Fibroblast of pulmonary artery (primary cell): ENCODE measurements around the gene BHLHE41.
A peak's percentile ranks its signal among the peaks of the same experiment; 100 is the strongest.

Source experiments
- DNase-seq: peaks from one replicate; pipeline ENCODE4 v3.0.0-alpha.2; 2010; ENCODE audit warnings: low read depth
- H3K4me3 ChIP-seq: replicated peaks from 2 replicates; pipeline ENCODE4 v1.5.1; 2011; ENCODE audit warnings: low read depth, mild to moderate bottlenecking, control low read depth, low read length, moderate library complexity
- TF ChIP-seq, protein P1 (sequence below): IDR thresholded peaks from 2 replicates; pipeline ENCODE4 v1.5.1; 2011; ENCODE audit warnings: mild to moderate bottlenecking, control low read depth, low read length, inconsistent platforms; ENCODE audit errors: missing control alignments

BHLHE41 gene

DNA sequence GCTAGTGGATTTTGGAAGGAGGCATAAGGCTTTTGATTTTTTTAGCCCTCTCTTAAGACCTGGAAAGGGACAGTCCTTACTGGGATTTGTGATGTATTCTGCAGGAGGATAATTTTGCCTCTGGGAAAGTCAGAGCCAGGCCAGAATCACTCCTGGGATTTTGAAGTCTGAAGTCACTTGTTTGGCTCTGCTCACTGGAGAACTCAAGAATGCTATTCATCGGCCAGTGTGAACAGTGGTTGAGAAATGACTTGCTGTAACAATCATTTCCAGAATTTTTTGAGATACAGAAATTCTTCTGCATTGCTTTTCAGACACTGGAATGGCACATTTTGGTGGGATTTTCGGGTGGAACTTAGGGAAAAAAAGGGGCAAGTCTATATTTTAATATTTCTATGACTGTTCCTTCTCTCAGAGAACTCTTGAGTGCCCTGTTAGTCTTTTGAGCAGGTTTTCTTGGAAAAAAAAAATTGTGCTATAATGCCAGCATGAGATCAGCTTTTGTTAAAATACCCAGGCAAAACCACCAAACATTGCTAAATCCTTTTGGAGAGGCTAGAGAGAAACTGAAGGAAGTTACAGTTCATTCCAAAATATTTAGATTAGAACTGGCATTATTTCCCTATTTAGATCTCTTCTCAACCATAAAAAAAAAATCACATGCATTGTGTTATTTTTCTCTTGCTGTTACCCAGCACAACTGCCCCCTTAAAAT lies 26.1 kb upstream of the BHLHE41 start:
- H3K4me3 ChIP-seq: no peak overlapping the region
- TF ChIP-seq, protein P1, sequence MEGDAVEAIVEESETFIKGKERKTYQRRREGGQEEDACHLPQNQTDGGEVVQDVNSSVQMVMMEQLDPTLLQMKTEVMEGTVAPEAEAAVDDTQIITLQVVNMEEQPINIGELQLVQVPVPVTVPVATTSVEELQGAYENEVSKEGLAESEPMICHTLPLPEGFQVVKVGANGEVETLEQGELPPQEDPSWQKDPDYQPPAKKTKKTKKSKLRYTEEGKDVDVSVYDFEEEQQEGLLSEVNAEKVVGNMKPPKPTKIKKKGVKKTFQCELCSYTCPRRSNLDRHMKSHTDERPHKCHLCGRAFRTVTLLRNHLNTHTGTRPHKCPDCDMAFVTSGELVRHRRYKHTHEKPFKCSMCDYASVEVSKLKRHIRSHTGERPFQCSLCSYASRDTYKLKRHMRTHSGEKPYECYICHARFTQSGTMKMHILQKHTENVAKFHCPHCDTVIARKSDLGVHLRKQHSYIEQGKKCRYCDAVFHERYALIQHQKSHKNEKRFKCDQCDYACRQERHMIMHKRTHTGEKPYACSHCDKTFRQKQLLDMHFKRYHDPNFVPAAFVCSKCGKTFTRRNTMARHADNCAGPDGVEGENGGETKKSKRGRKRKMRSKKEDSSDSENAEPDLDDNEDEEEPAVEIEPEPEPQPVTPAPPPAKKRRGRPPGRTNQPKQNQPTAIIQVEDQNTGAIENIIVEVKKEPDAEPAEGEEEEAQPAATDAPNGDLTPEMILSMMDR: no peak
- DNase-seq: peak; percentile 87

DNA sequence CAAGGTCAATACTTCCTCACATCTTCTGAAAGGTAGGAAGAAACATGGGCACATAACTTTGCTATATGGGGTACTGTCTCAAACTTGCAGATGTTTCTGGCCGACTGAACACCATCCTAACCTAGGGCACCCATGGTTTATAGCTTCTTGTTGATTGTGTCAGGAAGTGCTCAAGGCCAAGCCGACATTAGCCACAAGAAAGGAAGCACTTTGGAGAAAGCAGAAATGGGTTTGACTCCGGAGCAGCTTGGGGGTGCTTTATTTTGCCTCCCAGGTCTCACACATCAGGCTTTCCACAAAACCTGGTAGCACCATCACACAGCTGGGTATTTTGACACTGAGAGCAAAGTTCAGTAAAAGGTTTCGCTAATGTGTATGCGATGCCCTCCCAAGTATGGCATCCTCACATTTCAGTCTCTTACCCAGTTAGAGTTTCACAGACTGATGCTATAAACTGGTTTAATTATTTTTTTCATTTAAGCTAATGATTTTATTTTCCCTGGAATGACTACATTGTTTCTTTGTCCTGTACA lies 25.2 kb upstream of the BHLHE41 start:
- TF ChIP-seq, protein P1: no peak
- H3K4me3 ChIP-seq: no peak overlapping the region
- no peak for DNase-seq

DNA sequence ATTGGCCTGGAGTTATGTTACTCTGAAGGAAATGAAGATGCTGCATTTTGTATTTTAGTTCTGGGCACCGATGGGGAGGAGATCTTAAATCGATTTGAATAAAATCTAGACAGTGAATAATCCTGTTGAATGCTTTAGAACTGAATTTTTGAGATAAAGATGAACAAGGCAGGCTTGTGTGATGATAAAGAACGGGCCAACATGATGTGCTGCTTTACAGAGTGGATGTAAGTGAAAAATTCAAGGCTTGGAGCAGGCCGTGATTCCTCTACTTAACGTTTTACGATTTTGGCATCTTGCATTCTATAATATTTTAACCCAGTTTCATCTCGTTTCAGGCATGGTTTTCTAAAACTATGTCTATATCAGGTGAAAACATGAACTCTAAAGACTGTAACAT lies 23.5 kb upstream of the BHLHE41 start:
- no peak for DNase-seq
- TF ChIP-seq, protein P1: no peak
- no peak overlapping the region for H3K4me3 ChIP-seq

DNA sequence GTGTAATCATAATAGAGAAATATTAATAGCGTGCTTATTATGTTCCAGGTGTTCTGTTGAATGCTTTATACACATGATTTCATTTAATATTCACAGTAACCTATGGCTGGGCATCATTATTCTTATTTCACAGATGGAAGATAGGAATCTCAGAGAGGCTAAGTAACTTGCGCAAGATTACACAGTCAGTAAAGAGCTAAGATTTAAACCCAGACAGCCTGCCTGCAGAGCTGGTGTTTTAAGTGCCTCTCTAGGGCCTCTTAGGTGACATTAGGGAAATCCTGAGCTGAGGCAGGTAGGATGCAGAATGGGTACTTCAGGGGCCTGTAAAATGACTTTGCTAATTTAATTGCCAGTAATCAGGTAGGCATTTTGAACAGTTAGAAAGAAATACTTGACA lies 18.5 kb upstream of the BHLHE41 start:
- TF ChIP-seq, protein P1: no peak
- H3K4me3 ChIP-seq: no peak overlapping the region
- no peak for DNase-seq

DNA sequence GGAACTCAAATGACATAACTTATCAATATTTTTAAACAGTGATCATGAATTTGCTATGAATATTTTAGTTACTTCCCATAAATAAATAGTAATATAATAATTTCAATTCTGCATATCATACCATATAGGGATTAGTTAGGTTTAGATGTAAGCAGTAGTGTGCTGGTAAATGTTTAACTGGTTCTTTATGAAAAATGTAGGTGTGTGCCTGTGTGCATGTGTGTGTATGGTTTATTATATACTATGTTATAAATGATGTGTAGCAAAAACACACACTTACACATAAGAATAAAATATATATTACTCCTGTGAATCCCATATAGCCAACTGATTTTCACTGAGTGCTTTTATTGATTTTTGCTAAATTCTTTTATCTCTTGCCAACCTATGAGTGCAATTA lies 14.0 kb upstream of the BHLHE41 start:
- no peak for DNase-seq
- TF ChIP-seq, protein P1: no peak
- H3K4me3 ChIP-seq: no peak overlapping the region

DNA sequence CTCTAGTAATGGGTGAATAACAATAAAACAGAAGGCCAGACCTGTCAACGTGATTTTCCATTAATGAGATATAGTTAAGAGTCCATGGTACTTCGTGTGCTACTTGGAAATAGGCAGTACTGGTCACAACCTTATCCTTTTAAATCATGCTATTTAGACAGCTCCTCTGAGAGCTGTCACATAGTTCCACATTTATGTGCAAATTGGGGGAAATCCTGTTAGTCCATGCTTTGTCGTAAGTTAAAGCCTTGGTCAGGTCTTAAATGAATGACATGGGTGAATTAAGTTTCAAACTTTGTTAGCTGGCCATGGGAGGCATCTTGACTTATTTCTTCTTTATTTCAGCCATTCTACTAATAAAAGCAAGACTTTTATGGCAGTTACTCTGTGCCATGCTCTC lies 11.9 kb upstream of the BHLHE41 start:
- TF ChIP-seq, protein P1: no peak
- no peak overlapping the region for H3K4me3 ChIP-seq
- no peak for DNase-seq

DNA sequence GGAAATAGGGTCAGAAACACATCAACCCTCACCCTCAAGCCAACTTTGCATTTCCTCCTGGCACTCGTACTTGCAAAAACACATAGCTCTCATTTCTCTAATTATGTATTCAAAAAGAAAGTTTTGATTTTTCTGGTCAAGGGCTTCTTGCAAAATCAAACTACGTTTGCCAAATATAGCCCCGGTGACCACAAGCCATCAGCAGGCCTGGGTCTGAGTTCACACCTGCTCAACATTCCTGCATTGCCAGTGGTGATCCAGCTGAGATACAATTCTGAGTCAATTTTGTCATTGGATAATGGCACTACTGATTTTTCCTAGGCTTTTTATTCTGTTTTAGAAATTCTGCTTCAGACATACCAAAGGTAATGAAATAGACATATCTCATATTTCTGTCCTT lies 10.7 kb upstream of the BHLHE41 start:
- TF ChIP-seq, protein P1: no peak
- DNase-seq: no peak
- no peak overlapping the region for H3K4me3 ChIP-seq
